ENCODE measurements around the gene SDS. TPM values are rescaled to one million over a fixed set of nuclear protein-coding genes. Genes with fewer than 3 reads are reported as not detected.
A peak's percentile ranks its signal among the peaks of the same experiment; 100 is the strongest.

SDS gene
- total and polyA plus RNA-seq, 2 of the 13 experiments (the other 11 are each of a cell fraction or from before 2014, with no cell fraction given) = not detected

DNA sequence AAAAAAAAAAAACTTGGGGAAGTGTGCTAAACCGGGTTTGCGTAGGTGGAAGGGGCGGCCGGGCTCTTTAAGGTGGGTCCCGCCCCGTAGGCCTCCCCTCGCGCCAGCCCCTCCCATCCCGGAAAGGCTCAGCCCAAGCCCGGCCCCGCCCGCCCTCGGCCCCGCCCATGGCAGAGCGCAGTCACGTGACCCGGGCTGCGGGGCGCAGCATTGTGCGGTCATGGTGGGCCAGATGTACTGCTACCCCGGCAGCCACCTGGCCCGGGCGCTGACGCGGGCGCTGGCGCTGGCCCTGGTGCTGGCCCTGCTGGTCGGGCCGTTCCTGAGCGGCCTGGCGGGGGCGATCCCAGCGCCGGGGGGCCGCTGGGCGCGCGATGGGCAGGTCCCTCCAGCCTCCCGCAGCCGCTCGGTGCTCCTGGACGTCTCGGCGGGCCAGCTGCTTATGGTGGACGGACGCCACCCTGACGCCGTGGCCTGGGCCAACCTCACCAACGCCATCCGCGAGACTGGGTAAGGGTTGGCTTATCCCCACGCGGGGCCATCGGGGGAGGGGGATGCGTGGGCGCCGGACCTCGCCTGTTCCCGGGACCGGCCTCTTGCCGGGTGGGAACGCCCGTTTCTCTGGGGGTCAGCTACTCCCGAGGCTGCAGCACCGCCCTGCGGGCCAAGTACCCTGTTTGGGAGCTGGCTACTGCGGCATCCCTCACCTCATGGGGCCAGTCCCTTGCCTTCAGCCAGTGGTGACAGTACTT, 45.1 kb downstream of the SDS start, which contains the start of gene PLBD2 (continued):
- peak; percentile 20 for TF ChIP-seq TBL1XR1 (IDR thresholded peaks at IDR 0.05; ENCODE audit: borderline replicate concordance, low read length, partially characterized antibody)
- TF ChIP-seq, protein P1, sequence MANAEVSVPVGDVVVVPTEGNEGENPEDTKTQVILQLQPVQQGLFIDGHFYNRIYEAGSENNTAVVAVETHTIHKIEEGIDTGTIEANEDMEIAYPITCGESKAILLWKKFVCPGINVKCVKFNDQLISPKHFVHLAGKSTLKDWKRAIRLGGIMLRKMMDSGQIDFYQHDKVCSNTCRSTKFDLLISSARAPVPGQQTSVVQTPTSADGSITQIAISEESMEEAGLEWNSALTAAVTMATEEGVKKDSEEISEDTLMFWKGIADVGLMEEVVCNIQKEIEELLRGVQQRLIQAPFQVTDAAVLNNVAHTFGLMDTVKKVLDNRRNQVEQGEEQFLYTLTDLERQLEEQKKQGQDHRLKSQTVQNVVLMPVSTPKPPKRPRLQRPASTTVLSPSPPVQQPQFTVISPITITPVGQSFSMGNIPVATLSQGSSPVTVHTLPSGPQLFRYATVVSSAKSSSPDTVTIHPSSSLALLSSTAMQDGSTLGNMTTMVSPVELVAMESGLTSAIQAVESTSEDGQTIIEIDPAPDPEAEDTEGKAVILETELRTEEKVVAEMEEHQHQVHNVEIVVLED (CRISPR knock-in tag; IDR thresholded peaks at IDR 0.05; ENCODE audit: borderline replicate concordance) = no peak
- TF ChIP-seq, protein P2, sequence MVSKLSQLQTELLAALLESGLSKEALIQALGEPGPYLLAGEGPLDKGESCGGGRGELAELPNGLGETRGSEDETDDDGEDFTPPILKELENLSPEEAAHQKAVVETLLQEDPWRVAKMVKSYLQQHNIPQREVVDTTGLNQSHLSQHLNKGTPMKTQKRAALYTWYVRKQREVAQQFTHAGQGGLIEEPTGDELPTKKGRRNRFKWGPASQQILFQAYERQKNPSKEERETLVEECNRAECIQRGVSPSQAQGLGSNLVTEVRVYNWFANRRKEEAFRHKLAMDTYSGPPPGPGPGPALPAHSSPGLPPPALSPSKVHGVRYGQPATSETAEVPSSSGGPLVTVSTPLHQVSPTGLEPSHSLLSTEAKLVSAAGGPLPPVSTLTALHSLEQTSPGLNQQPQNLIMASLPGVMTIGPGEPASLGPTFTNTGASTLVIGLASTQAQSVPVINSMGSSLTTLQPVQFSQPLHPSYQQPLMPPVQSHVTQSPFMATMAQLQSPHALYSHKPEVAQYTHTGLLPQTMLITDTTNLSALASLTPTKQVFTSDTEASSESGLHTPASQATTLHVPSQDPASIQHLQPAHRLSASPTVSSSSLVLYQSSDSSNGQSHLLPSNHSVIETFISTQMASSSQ (IDR thresholded peaks at IDR 0.05; ENCODE audit: low read depth) = no peak
- TF ChIP-seq, protein P2 (CRISPR knock-in tag; IDR thresholded peaks at IDR 0.05; ENCODE audit: borderline replicate concordance) = peak; percentile 37; the same call in 1 of the 2 replicates
- no peak; the same call in 1 of the 2 replicates for TF ChIP-seq FOXK1 (CRISPR knock-in tag; IDR thresholded peaks at IDR 0.05; ENCODE audit: borderline replicate concordance, low read depth)
- TF ChIP-seq SYNCRIP (IDR thresholded peaks at IDR 0.05; ENCODE audit: insufficient read depth, low read depth, low read length) = no peak
- TF ChIP-seq, protein P3, sequence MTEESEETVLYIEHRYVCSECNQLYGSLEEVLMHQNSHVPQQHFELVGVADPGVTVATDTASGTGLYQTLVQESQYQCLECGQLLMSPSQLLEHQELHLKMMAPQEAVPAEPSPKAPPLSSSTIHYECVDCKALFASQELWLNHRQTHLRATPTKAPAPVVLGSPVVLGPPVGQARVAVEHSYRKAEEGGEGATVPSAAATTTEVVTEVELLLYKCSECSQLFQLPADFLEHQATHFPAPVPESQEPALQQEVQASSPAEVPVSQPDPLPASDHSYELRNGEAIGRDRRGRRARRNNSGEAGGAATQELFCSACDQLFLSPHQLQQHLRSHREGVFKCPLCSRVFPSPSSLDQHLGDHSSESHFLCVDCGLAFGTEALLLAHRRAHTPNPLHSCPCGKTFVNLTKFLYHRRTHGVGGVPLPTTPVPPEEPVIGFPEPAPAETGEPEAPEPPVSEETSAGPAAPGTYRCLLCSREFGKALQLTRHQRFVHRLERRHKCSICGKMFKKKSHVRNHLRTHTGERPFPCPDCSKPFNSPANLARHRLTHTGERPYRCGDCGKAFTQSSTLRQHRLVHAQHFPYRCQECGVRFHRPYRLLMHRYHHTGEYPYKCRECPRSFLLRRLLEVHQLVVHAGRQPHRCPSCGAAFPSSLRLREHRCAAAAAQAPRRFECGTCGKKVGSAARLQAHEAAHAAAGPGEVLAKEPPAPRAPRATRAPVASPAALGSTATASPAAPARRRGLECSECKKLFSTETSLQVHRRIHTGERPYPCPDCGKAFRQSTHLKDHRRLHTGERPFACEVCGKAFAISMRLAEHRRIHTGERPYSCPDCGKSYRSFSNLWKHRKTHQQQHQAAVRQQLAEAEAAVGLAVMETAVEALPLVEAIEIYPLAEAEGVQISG (CRISPR knock-in tag; IDR thresholded peaks at IDR 0.05) = no peak
- peak; percentile 81 for TF ChIP-seq RBFOX2 (IDR thresholded peaks at IDR 0.05; ENCODE audit: low read depth, low read length)
- TF ChIP-seq SP1 (IDR thresholded peaks at IDR 0.05) = no peak
- peak; percentile 79 for TF ChIP-seq SP1 (CRISPR knock-in tag; IDR thresholded peaks at IDR 0.05)
- TF ChIP-seq SOX5 (CRISPR knock-in tag; IDR thresholded peaks at IDR 0.05; ENCODE audit: borderline replicate concordance) = no peak; the same call in 1 of the 2 replicates
- no peak for TF ChIP-seq SKI (IDR thresholded peaks at IDR 0.05; ENCODE audit: partially characterized antibody)
- peak; percentile 92; the same call in 1 of the 2 replicates for TF ChIP-seq PAX8 (CRISPR knock-in tag; IDR thresholded peaks at IDR 0.05; ENCODE audit: borderline replicate concordance)
- no peak for TF ChIP-seq FOXM1 (CRISPR knock-in tag; IDR thresholded peaks at IDR 0.05)
- TF ChIP-seq SMAD9 (CRISPR knock-in tag; IDR thresholded peaks at IDR 0.05) = no peak
- TF ChIP-seq U2AF2 (IDR thresholded peaks at IDR 0.05; ENCODE audit: low read depth, low read length) = no peak
- TF ChIP-seq, protein P4, sequence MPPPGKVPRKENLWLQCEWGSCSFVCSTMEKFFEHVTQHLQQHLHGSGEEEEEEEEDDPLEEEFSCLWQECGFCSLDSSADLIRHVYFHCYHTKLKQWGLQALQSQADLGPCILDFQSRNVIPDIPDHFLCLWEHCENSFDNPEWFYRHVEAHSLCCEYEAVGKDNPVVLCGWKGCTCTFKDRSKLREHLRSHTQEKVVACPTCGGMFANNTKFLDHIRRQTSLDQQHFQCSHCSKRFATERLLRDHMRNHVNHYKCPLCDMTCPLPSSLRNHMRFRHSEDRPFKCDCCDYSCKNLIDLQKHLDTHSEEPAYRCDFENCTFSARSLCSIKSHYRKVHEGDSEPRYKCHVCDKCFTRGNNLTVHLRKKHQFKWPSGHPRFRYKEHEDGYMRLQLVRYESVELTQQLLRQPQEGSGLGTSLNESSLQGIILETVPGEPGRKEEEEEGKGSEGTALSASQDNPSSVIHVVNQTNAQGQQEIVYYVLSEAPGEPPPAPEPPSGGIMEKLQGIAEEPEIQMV (CRISPR knock-in tag; IDR thresholded peaks at IDR 0.05; ENCODE audit: low read depth) = 0 out of 2 replicates have a peak, but pooled peaks have one; percentile 61
- TF ChIP-seq PPARG (CRISPR knock-in tag; conservative IDR thresholded peaks at IDR 0.05) = no peak
- TF ChIP-seq CHD2 (IDR thresholded peaks at IDR 0.05; ENCODE audit: low read depth, low read length) = no peak
